ENCODE measurements around the gene GALNT11.

- TF ChIP-seq CTCF (IDR thresholded peaks at IDR 0.05; ENCODE audit: low read depth, low read length, poor library complexity, severe bottlenecking) = no peak
- TF ChIP-seq EZH2phosphoT487 (IDR thresholded peaks at IDR 0.05; ENCODE audit: borderline replicate concordance, low read length) = no peak
Measured at GRCh38 chr7:152131981-152132494, 106.6 kb downstream of the GALNT11 start.

Measured in DOHH2 (cell line).